ENCODE measurements around the gene SERPINA10. TPM values are rescaled to one million over a fixed set of nuclear protein-coding genes. Genes with fewer than 3 reads are reported as not detected.

SERPINA10 gene, protein sequence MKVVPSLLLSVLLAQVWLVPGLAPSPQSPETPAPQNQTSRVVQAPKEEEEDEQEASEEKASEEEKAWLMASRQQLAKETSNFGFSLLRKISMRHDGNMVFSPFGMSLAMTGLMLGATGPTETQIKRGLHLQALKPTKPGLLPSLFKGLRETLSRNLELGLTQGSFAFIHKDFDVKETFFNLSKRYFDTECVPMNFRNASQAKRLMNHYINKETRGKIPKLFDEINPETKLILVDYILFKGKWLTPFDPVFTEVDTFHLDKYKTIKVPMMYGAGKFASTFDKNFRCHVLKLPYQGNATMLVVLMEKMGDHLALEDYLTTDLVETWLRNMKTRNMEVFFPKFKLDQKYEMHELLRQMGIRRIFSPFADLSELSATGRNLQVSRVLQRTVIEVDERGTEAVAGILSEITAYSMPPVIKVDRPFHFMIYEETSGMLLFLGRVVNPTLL
- not detected in 2 replicates for total RNA-seq

GRCh38 chr14:94292872-94293577, at the start of gene SERPINA10:
TSS of gene SERPINA10 (minus strand) at chr14:94293268. CDS start at chr14:94290593, 2,675 bp downstream.

GRCh38 chr14:94322648-94323570, 29.8 kb upstream of the SERPINA10 start, which contains the start of gene SERPINA6:
TSS of gene SERPINA6 (minus strand) at chr14:94323336. CDS start at chr14:94314648, 8,688 bp downstream.

Other genes starting within 250 kb of the SERPINA10 start
- gene DDX24, start 212.1 kb downstream of the SERPINA10 start, total RNA-seq: 98.5 and 127 TPM in 2 replicates
- 7.7 and 8.9 TPM in 2 replicates for gene IFI27L1, start 212.0 kb downstream of the SERPINA10 start, total RNA-seq
- 30.7 and 39.5 TPM in 2 replicates for gene IFI27, start 182.5 kb downstream of the SERPINA10 start, total RNA-seq
- 46.0 and 79.5 TPM in 2 replicates for gene IFI27L2, start 163.7 kb downstream of the SERPINA10 start, total RNA-seq
- gene PPP4R4, start 118.9 kb downstream of the SERPINA10 start, total RNA-seq: 12.1 and 24.6 TPM in 2 replicates
- gene SERPINA6, start 30.1 kb upstream of the SERPINA10 start, total RNA-seq: 0.48 TPM in 1 of 2 replicates, not detected in the other
- gene SERPINA2, start 73.4 kb upstream of the SERPINA10 start, total RNA-seq: not detected in 2 replicates
- gene SERPINA1, start 95.3 kb upstream of the SERPINA10 start, total RNA-seq: 1.1 and 10.6 TPM in 2 replicates
- gene SERPINA11, start 159.5 kb upstream of the SERPINA10 start, total RNA-seq: not detected in 2 replicates
- not detected in 2 replicates for gene SERPINA9, start 182.9 kb upstream of the SERPINA10 start, total RNA-seq
- not detected in 2 replicates for gene SERPINA12, start 216.2 kb upstream of the SERPINA10 start, total RNA-seq

Measured in tracheal epithelial cell (primary cell).